ENCODE measurements around the gene TMEM198.

DNA sequence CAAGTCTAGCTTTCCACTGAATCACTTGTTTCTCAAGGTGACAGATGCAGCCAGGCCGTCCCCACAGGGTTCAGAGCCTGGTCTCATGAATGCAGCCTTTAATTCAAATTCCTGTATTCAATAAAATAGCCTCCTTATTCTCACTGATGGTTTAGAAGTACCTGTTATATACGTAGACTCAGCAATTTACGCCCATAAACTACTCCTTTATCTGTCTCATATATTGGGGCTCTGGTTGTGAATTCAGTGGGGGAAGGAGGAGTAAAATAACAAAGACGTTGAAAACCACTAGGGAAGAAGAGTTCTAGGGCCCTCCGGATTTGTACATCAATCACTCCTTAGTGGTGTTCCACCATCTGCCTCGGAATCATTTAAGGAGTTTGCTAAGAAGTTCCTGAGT is 25.8 kb downstream of the TMEM198 start:
- TF ChIP-seq CTCF (conservative IDR thresholded peaks at IDR 0.05; ENCODE audit: low read depth in 2 of 2) (no peak), POLR2AphosphoS5 (IDR thresholded peaks at IDR 0.05; ENCODE audit: low read depth) (no peak), CREB1 (CRISPR knock-in tag; IDR thresholded peaks at IDR 0.05; ENCODE audit: low read depth) (no peak), JUNB (IDR thresholded peaks at IDR 0.05; ENCODE audit: unreplicated experiment) (no peak), ZNF331 (CRISPR knock-in tag; IDR thresholded peaks at IDR 0.05; ENCODE audit: low read depth) (no peak), EZH2 (IDR thresholded peaks at IDR 0.05; ENCODE audit: low read depth, unreplicated experiment) (peak; percentile 32), NANOG (IDR thresholded peaks at IDR 0.05; ENCODE audit: borderline replicate concordance) (no peak), EZH2phosphoT487 (IDR thresholded peaks at IDR 0.05; ENCODE audit: unreplicated experiment) (no peak)
- TF ChIP-seq, protein P1, sequence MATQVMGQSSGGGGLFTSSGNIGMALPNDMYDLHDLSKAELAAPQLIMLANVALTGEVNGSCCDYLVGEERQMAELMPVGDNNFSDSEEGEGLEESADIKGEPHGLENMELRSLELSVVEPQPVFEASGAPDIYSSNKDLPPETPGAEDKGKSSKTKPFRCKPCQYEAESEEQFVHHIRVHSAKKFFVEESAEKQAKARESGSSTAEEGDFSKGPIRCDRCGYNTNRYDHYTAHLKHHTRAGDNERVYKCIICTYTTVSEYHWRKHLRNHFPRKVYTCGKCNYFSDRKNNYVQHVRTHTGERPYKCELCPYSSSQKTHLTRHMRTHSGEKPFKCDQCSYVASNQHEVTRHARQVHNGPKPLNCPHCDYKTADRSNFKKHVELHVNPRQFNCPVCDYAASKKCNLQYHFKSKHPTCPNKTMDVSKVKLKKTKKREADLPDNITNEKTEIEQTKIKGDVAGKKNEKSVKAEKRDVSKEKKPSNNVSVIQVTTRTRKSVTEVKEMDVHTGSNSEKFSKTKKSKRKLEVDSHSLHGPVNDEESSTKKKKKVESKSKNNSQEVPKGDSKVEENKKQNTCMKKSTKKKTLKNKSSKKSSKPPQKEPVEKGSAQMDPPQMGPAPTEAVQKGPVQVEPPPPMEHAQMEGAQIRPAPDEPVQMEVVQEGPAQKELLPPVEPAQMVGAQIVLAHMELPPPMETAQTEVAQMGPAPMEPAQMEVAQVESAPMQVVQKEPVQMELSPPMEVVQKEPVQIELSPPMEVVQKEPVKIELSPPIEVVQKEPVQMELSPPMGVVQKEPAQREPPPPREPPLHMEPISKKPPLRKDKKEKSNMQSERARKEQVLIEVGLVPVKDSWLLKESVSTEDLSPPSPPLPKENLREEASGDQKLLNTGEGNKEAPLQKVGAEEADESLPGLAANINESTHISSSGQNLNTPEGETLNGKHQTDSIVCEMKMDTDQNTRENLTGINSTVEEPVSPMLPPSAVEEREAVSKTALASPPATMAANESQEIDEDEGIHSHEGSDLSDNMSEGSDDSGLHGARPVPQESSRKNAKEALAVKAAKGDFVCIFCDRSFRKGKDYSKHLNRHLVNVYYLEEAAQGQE (IDR thresholded peaks at IDR 0.05; ENCODE audit: unreplicated experiment) = no peak
- TF ChIP-seq, protein P2, sequence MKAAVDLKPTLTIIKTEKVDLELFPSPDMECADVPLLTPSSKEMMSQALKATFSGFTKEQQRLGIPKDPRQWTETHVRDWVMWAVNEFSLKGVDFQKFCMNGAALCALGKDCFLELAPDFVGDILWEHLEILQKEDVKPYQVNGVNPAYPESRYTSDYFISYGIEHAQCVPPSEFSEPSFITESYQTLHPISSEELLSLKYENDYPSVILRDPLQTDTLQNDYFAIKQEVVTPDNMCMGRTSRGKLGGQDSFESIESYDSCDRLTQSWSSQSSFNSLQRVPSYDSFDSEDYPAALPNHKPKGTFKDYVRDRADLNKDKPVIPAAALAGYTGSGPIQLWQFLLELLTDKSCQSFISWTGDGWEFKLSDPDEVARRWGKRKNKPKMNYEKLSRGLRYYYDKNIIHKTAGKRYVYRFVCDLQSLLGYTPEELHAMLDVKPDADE (IDR thresholded peaks at IDR 0.05) = no peak

All from GM23338 (cell line).